Measurements from ENCODE around the gene FBRSL1.
"Not testable (repeated sequence)": the region's sequence is repeated elsewhere in the genome, so short reads cannot be mapped to it uniquely, and the experiment has no call there.

Gene FBRSL1

GRCh38 chr12:132489602-132490266 is at the start of gene FBRSL1:
TSS of gene FBRSL1 (plus strand) at chr12:132490151.
- DNase-seq = peak; percentile 89 to 96 (median 94)

DNA sequence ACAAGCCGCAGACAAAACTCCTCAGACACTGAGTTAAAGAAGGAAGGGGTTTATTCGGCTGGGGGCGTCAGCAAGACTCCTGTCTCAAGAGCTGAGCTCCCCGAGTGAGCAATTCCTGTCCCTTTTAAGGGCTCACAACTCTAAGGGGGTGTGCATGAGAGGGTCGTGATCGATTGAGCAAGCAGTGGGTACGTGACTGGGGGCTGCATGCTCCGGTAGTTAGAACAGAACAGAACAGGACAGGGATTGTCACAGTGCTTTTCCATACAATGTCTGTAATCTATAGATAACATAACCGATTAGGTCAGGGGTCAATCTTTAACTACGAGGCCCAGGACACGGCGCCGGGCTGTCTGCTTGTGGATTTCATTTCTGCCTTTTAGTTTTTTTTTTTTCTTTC is 49.5 kb upstream of the FBRSL1 start:
- not testable (repeated sequence) for DNase-seq

GRCh38 chr12:132441871-132442863 is 47.8 kb upstream of the FBRSL1 start:
- no peak for DNase-seq

- DNase-seq = no peak
These were observed 46.9 kb upstream of the FBRSL1 start for GRCh38 chr12:132443091-132443490.

DNA sequence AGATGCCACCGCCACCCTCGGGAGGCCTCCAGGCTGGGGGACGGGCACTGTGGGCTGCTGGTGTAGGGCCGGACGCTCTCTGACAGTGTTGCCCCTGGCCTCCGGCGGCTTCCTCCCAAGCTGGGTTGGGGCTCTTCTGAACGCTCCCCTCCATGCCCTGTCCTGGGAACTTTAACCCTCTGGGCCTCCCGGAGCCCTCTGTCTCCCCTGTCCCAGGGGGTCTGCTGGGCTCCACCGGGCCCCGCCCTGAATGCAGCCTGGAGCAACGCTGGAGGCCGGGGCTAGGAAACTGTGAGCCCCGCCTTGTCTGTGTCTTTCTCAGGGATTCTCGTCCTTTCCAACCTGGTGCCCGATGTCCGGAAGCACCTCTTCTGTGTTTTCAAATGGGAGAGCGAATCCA is 45.7 kb upstream of the FBRSL1 start:
- DNase-seq = no peak

GRCh38 chr12:132444957-132445883 is 44.7 kb upstream of the FBRSL1 start:
- DNase-seq = peak; percentile 55 to 79 (median 68)

DNA sequence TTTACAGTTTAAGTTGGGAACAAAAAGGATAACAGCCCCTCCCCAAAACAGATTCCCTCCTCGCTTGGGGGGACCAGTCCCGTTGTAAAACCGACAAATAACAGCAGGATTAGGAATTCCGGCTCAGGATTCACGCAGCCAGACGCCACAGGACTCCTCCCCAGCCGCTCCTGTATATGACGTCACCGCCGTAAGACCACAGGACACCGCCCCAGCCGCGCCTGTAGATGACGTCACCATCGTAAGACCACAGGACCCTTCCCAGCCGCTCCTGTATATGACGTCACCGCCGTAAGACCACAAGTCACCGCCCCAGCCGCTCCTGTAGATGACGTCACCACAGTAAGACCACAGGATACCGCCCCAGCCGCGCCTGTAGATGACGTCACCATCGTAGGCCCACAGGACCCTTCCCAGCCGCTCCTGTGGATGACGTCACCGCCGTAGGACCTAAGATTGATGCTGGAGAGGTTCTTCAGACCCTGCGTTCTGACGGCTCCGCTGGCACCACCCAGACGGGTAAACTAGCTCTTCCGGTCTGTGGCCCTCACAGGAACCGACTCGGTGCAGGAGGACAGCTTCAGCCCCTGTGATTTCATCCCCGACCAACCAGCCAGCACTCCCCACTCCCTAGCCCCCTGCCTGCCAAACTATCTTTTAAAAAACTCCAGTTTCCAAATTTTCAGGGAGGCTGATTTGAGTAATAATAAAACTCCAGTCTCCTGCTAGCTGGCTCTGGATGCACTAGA is 43.9 kb upstream of the FBRSL1 start:
- DNase-seq = peak in 3 of 4 experiments; percentile 14 to 33 (median 27)

- no peak for DNase-seq
These were observed 43.2 kb upstream of the FBRSL1 start for GRCh38 chr12:132446633-132447326.

DNA sequence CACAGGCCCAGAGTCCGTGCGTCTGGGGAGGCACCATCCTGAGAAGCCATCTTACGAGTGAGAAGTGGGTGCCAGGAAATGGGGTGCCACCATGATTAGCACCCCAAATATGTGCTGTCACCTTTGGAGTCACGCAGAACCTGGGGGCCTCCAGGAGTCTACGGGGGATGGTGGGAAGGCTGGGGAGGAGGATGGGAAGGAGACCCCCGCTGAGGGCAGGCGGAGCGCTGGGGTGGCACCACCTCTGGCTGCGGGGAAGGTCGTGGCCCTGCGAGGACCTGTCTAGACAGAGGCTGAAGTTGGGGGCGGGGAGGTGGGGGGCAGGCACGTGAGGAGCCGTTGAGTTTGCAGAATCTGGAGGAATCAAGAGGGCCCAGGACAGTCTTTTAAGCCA is 42.6 kb upstream of the FBRSL1 start:
- DNase-seq = no peak

DNA sequence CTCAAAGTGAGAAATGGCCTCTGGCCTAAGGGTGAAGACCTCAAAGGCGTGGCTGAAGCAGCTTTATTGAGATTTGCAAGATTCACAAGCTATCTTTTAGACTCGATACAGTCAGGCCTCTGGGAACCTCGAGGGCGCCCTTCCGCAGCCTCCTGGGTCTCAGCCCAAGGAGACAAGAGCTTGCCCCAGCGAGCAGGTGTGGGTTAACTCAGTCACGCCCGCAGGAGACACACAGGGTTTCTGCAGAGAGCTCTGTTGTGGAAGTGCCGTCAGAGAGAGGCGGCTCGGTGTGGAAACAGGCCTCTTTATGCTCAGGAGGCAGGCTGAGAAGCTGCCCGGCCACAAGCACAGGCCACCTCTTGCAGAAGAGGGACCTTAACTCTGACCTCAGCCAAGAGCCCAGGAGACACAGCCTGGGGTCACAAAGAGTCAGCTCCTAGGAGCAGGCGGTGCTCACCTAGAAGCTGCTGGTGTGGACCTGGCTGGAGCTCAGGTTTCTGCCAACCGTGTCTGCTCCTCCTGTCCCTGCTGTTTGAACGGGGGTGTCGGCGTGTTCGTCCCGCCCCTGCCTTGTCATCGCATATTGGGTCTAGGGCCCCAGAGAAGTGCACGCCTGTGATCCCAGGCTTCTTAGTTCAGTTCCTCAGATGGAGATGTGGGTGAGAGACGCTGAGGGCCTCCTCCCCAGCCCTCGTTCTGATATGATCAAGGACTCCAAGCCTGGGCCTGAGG is 42.1 kb upstream of the FBRSL1 start:
- DNase-seq = no peak

DNA sequence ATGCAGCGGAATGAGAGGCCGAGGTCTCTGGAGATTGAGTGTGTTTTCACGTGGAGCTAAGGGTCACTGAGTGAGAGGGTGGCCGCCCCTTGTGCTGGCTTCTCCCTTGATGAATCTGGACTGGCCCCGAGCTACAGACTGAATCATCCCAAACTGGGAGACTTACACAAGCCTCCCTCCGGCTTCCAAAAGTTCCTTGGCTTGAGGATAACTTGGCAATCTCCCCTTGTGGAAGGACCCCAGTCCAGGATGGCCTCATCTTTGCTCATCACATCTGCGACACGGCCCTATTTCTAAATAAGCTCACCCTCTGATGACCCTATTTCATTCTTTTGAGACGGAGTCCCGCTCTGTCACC is 41.5 kb upstream of the FBRSL1 start:
- DNase-seq = no peak

DNA sequence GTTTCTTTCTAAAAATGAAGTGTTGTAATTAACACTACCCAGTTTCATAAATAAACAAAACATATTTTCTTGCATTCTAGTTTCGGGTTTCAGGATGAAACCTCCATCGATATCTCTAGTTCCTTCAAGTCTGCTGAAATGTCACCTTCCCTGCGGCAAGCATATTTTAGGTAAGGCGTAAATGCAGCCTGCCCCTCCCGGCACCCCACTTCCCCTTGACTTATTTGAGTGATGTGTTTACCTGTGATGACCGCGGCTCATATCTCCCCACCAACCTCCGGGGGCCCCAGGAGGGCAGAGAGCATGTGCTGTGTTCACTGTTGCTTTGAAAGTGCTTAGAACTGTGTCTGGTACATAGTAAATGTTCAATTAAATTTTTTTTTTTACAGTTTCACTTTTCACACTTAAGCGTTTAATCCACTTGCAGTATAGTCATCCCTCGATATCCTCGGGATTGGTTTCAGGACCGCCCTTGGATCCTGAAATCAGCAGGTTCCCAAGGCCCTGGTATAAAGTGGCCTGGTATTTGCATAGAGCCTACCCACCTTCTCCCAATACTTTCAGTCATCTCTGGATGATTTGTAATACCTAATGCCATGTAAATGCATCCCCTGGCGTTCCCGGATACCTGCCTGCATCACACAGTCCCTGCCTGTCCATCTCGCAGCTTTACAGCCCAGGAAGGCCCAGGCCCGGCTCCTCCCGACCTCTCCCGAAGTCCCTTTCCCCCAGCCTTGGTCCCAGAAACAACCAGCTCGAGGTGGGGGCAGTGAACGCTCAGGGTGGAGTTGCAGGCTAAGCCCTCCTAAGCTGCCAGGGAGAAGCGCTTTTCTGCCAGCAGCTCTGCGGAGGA is 40.2 kb upstream of the FBRSL1 start:
- no peak for DNase-seq

GRCh38 chr12:132450418-132451171 is 39.4 kb upstream of the FBRSL1 start:
- DNase-seq = no peak

GRCh38 chr12:132451172-132451835 is 38.6 kb upstream of the FBRSL1 start:
- DNase-seq = no peak

DNA sequence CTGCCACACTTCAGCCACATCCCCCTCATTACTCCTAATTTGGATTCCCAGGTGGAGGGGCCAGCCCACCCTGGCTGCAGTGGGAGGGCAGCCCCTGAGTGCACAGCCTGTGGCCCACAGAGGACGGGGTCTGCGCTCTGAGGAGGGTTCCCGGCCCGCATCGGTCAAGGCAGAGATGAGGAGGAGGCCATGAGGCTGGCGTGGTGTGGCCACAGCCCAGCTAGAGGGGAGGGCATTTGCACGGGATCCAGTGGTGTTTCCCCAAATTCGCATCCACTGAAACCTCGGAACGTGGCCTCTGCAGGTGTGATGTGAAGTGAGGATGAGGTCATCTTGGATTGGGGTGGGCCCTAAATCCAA is 38.1 kb upstream of the FBRSL1 start:
- no peak for DNase-seq

- no peak for DNase-seq
These were observed 37.2 kb upstream of the FBRSL1 start for GRCh38 chr12:132452596-132453350.

GRCh38 chr12:132453361-132454192 is 36.4 kb upstream of the FBRSL1 start:
- DNase-seq = no peak
